HG03025 (cell line): ENCODE results near the gene TSPAN11.
"Not testable (repeated sequence)": the region's sequence is repeated elsewhere in the genome, so short reads cannot be mapped to it uniquely, and the experiment has no call there.

Experiments used
- ATAC-seq: cut with Tn5 transposase; IDR thresholded peaks from one replicate; pipeline ENCODE4 v1.9.1; 2021; ENCODE audit warnings: mild to moderate bottlenecking, moderate library complexity; ENCODE audit not compliant: unreplicated experiment, low FRiP score

The TSPAN11 gene

GRCh38 chr12:30926243-30927221, at the start of gene TSPAN11:
TSPAN11 (plus strand) TSS chr12:30926748; CDS start chr12:30953992, 27,244 bp downstream.
- no peak for ATAC-seq

GRCh38 chr12:30877105-30877875, 49.3 kb upstream of the TSPAN11 start:
- ATAC-seq, result no peak

- no peak for ATAC-seq
Observed at GRCh38 chr12:30878024-30878423, 48.5 kb upstream of the TSPAN11 start.

GRCh38 chr12:30880061-30880460, 46.5 kb upstream of the TSPAN11 start:
- no peak for ATAC-seq

- ATAC-seq, result no peak
Observed at GRCh38 chr12:30880813-30881212, 45.7 kb upstream of the TSPAN11 start.

GRCh38 chr12:30882706-30883105, 43.8 kb upstream of the TSPAN11 start:
- ATAC-seq, result no peak

GRCh38 chr12:30884799-30885198, 41.7 kb upstream of the TSPAN11 start:
- ATAC-seq, result no peak

GRCh38 chr12:30885321-30885720, 41.2 kb upstream of the TSPAN11 start:
- no peak for ATAC-seq

- ATAC-seq, result no peak
Observed at GRCh38 chr12:30887226-30887625, 39.3 kb upstream of the TSPAN11 start.

- no peak for ATAC-seq
Observed at GRCh38 chr12:30888241-30888640, 38.3 kb upstream of the TSPAN11 start.

GRCh38 chr12:30894531-30894930, 32.0 kb upstream of the TSPAN11 start:
- ATAC-seq, result not testable (repeated sequence)

GRCh38 chr12:30896461-30896860, 30.1 kb upstream of the TSPAN11 start:
- ATAC-seq, result no peak

- ATAC-seq, result no peak
Observed at GRCh38 chr12:30898846-30899245, 27.7 kb upstream of the TSPAN11 start.

- no peak for ATAC-seq
Observed at GRCh38 chr12:30900351-30900750, 26.2 kb upstream of the TSPAN11 start.

GRCh38 chr12:30902001-30902400, 24.5 kb upstream of the TSPAN11 start:
- no peak for ATAC-seq

- ATAC-seq, result no peak
Observed at GRCh38 chr12:30902596-30902995, 24.0 kb upstream of the TSPAN11 start.

GRCh38 chr12:30905463-30906009, 21.0 kb upstream of the TSPAN11 start:
- no peak for ATAC-seq

- ATAC-seq, result no peak
Observed at GRCh38 chr12:30908076-30908721, 18.3 kb upstream of the TSPAN11 start.

- ATAC-seq, result no peak
Observed at GRCh38 chr12:30908722-30909348, 17.7 kb upstream of the TSPAN11 start.
